ENCODE results near the gene ROR2. TPM values are rescaled to one million over a fixed set of nuclear protein-coding genes. Genes with fewer than 3 reads are reported as not detected.

Gene ROR2
- total RNA-seq, 1 donor from 2014 or later: under 0.01 TPM

GRCh38 chr9:91712811-91713210 lies 237.2 kb downstream of the ROR2 start:
- no peak for DNase-seq

- DNase-seq: no peak
These were observed 238.1 kb downstream of the ROR2 start for GRCh38 chr9:91711755-91712601.

DNA sequence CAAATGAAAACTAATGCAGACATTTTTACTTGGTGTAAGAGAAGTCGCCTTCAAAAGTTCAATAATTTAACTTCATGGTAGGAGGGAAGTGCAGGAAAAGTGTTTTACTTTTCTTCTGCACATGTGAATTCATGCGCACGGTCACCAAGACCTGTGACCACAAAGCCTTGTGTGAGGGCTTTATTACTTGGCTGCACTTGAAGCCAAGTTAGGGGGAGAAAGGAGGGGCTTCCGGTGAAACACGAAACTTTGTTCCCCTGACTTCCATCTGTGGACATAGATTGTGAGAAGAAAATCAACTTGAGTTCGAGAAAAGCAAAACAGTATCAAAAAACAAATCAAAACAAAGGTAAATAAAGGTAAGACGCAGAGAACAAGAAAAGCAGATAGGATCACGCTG lies 239.9 kb downstream of the ROR2 start:
- no peak for DNase-seq

GRCh38 chr9:91705386-91705785 lies 244.6 kb downstream of the ROR2 start:
- DNase-seq: no peak

GRCh38 chr9:91700475-91700874 lies 249.6 kb downstream of the ROR2 start:
- no peak for DNase-seq

GRCh38 chr9:91698266-91698665 lies 251.8 kb downstream of the ROR2 start:
- DNase-seq: no peak

GRCh38 chr9:91697201-91697600 lies 252.8 kb downstream of the ROR2 start:
- DNase-seq: no peak

GRCh38 chr9:91694081-91694870 lies 255.8 kb downstream of the ROR2 start:
- DNase-seq: no peak

DNA sequence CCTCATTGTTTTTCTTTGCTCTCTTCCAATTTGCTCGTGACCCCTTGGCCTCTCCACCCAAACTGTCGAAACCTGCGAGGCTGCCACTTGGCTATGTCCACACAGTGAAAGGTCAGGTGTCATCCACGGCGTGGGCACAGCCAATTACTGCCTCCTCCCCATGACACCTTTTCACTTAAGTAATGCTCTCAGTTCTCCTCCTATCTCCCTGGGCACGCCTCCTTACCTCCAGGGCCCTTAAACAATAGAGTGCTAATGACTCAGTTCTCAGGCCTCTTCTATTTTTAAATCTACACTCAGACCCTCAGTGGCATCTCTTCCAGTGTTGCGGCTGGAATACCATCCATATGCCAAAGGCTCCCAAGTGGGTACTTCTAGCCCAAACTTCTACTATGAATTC lies 256.8 kb downstream of the ROR2 start:
- peak; percentile 10 for DNase-seq

DNA sequence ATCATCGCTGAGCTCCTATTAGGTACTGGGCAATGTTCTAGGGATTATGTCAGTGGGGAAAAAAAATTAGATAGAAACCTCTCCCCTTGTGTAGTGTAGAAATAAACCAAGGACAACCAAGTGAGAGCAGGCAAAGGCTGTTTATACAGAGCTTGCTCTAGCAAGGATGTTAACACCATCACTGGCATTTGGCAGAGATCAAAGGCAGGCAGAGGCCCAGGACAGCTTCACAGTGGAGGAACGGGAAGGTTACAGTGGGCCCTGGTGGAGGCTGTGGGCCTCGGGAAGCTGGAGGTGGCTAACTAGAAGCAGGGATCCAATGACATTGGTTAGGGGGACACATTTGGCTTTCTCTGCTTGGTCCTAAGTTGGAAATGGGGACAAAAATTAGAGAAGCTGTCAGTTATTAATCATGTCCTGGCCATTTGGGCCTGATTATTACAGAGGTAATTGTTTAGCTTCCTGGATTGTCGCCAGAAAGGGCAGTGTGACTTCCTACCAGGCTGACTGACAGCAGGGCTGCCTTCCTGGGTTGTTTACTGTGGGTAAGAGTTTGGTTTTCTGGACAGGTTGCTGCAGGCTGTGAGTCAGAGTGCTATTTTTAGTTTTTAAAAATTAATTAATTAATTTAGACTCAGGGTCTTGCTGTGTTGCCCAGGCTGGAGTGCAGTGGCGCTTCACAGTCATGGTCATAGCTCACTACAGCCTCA lies 259.3 kb downstream of the ROR2 start:
- DNase-seq: peak; percentile 73

DNA sequence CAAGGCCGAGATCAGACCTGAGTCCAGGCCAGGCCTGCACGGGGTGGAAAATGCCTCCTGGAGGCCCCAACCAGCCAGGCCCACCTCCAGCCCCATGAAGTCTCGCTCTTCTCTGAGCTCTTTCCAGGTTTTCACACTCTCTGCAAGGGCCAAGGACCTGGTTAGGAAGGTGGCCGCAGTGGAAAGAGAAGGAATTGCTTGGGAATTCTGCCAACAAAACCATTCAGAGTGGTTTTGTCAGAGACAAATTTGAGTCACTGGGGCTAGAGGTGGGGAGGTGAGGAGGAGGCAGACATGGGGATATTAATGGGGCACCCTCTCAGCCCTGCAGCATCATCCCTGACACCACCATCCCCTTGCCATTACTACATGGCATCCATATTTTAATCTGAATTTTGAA lies 261.0 kb downstream of the ROR2 start:
- no peak for DNase-seq

- DNase-seq: no peak
These were observed 266.8 kb downstream of the ROR2 start for GRCh38 chr9:91683269-91683668.

- DNase-seq: no peak
These were observed 267.2 kb downstream of the ROR2 start for GRCh38 chr9:91682806-91683205.

GRCh38 chr9:91681461-91682305 lies 268.3 kb downstream of the ROR2 start:
- DNase-seq: peak; percentile 76

DNA sequence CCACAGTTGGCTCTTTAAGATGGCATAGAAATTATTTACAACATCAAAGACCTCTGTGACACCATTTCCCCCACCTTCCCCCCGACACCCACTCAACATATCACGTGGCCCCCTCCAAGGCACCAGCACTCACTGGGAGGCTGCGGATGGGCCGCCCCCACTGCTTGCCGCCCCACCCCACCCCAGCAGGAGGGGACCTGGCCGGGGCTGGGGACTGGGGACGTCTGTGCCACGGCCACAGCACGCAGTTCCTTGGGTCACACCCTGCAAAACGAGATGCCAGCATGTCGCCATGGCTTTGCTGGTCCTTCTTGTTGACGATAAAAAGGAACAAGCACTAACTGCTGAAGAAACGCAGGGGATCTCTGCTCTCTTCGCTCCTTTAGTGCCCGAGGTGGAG lies 269.0 kb downstream of the ROR2 start:
- no peak for DNase-seq

DNA sequence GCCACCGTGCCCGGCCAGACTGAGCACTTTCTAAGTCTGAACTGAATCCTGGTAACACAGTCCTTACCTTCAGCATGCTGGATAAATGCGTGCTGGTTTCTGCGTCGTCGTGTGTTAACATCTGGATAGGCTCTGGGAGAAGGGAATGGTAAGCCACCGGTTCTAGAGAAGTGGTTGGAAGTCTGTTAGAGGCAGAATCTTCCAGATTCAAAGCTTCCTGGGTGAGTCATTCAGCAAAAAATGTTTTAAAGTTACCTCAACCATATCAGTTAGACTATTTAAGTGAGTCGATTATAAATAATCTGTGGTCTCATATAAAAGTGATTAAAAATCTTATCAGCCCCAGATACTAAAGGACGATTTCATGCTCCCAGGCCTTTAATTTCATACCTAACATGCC lies 269.9 kb downstream of the ROR2 start:
- no peak for DNase-seq

DNA sequence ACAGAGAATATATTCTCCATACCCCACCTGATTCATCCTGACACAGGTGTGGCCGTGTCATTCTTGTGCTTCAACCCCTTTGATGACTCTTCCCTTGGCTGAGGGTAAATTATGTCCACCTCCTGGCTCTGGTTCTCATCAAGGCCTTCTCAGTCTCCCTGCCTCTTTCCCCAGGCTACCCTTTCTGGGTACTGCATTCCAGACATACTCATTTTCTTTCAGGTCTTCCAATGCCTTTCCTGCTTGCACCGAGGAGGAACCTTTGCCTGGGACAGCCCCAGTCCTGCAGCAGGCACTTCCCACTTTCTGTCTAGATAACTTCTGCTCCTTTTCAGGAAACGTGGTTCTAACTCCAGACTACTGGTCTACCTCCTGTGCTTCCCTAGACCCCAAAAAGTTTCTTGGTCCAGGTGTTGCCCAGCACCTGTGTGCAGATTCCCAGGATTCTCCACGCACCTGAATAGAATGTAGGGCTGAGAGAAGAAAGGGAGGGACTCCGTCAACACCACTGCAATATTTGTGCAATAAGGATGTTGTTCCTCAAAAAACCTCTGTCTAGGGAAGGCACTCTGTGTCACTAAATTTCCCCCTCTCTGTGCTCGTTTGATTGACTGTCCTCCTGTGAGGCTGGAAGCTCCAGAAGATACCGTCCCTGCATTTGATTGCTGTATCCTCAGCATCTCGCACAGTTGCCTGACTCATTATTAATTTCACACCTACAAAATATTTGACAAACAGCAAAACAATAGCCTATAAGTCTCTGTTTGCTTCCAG lies 271.0 kb downstream of the ROR2 start:
- DNase-seq: no peak

- no peak for DNase-seq
These were observed 272.1 kb downstream of the ROR2 start for GRCh38 chr9:91677822-91678436.

GRCh38 chr9:91677331-91677730 lies 272.7 kb downstream of the ROR2 start:
- DNase-seq: no peak

DNA sequence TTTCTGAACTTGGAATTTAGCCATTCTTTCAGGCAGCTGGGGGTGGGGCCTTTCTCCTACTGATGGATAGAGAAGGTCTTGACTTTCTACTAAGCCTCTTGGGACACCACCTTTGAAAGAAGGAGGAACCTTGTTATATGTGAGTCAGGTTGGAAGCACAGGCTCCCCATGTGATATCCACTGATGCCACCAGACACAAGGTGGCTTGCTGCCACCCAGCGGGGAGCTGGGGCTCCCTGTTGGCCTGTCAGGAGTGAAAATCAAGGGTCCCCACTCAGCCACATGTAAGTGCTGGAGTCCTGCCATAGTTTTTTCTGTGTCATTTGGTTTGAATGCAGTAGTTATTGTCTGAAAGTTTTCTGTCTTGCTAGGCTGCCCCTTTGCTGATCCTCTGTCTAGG lies 274.0 kb downstream of the ROR2 start:
- no peak for DNase-seq

- no peak for DNase-seq
These were observed 285.4 kb downstream of the ROR2 start for GRCh38 chr9:91664663-91665062.

Measured in dermis blood vessel endothelial cell (primary cell).